Smooth muscle cell (in vitro differentiated cells): ENCODE measurements around the gene GTF2F2. TPM values are rescaled to one million over a fixed set of nuclear protein-coding genes. Genes with fewer than 3 reads are reported as not detected.

Source experiments
- DNase-seq: peaks from one replicate; lab custom pipeline; 2025; ENCODE audit not compliant: unreplicated experiment; lab: John Stamatoyannopoulos, UW
- H2AFZ ChIP-seq: fragments of 200-600 bp; sonication (generic); 2 replicates; pipeline ENCODE4 v1.6.0; 2016; ENCODE audit warnings: antibody characterized with exemption, low read depth, mild to moderate bottlenecking
- H3F3A ChIP-seq: fragments of 200-600 bp; sonication (generic); 2 replicates; pipeline ENCODE4 v1.6.0; 2017; ENCODE audit warnings: antibody characterized with exemption, low read depth
- H3K27ac ChIP-seq: fragments of 200-600 bp; sonication (generic); 2 replicates; pipeline ENCODE4 v1.5.1; 2016; ENCODE audit warnings: low read depth, mild to moderate bottlenecking
- H3K27me3 ChIP-seq: fragments of 200-600 bp; sonication (generic); 2 replicates; pipeline ENCODE4 v1.6.1; 2016; ENCODE audit warnings: low read depth, mild to moderate bottlenecking
- H3K36me3 ChIP-seq: fragments of 200-600 bp; sonication (generic); 2 replicates; pipeline ENCODE4 v1.5.1; 2016; ENCODE audit warnings: low read depth
- H3K4me1 ChIP-seq: fragments of 200-600 bp; sonication (generic); 2 replicates; pipeline ENCODE4 v1.5.1; 2016; ENCODE audit warnings: low read depth
- H3K4me2 ChIP-seq: fragments of 200-600 bp; sonication (generic); 2 replicates; pipeline ENCODE4 v1.6.0; 2016; ENCODE audit warnings: mild to moderate bottlenecking
- H3K4me3 ChIP-seq: fragments of 200-600 bp; sonication (generic); 2 replicates; pipeline ENCODE4 v1.5.1; 2016; ENCODE audit warnings: mild to moderate bottlenecking
- H3K79me2 ChIP-seq: fragments of 200-600 bp; sonication (generic); 2 replicates; pipeline ENCODE4 v1.6.0; 2016; ENCODE audit warnings: low read depth, mild to moderate bottlenecking
- H3K9ac ChIP-seq: fragments of 200-600 bp; sonication (generic); 2 replicates; pipeline ENCODE4 v1.6.0; 2016; ENCODE audit warnings: low read depth
- H3K9me3 ChIP-seq: fragments of 200-600 bp; sonication (generic); replicated peaks from 2 replicates; pipeline ENCODE4 v1.5.1; 2016; ENCODE audit warnings: low read depth
- H4K20me1 ChIP-seq: fragments of 200-600 bp; sonication (generic); 2 replicates; pipeline ENCODE4 v1.6.0; 2016; ENCODE audit warnings: low read depth
- WGBS: methylation state at CpG from one replicate; pipeline ENCODE4 v1.1.7; 2016; ENCODE audit warnings: low lambda C conversion rate; 5-methylcytosine and 5-hydroxymethylcytosine counted together
- polyA plus RNA-seq: library from polyadenylated mRNA; unstranded; fragments of >200 nt; fragmentation: Nextera tagmentation; extraction: Ambion mirVana; gene quantifications from 2 replicates; pipeline ENCODE4 v1.2.1, GENCODE V29; 2016
- total RNA-seq: library from RNA; depleted of rRNA; stranded (reverse); fragments of >200 nt; gene quantifications from 2 replicates; pipeline ENCODE4 v1.2.3, GENCODE V29; 2014
- TF ChIP-seq, protein P1 (sequence below): fragments of 200-600 bp; sonication (generic); IDR thresholded peaks from 2 replicates; pipeline ENCODE4 v1.5.1; 2017; ENCODE audit warnings: borderline replicate concordance, mild to moderate bottlenecking, antibody characterized with exemption; ENCODE audit not compliant: insufficient read depth, poor library complexity, severe bottlenecking

Gene GTF2F2
- total and polyA plus RNA-seq, 2 experiments from 2014 or later, result 11.2 to 28.1 TPM

DNA sequence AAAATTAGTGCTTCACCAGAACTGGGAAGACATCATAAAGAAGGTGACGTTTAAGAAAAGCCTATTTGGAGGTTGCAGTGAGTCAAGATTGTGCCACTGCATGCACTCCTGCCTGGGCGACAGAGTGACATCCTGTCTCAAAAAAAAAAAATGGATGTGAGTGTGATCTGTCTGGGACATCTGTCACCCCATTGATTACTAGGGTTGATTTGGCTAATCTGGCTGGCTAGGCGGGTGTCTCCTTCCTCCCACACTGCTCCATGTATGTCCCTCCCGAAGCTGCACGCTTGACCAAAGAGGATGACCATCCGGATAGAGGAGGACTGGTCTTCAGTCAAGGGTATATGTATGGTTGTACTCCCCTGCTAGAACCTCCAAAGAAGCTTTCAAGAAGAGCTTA is 2.6 kb downstream of the GTF2F2 start:
- no peak overlapping the region for H3K4me2 ChIP-seq
- H3K36me3 ChIP-seq, result no peaks in the 10 kb centered on the region
- no peaks in the 10 kb centered on the region for H3K9me3 ChIP-seq
- DNase-seq, result no peak
- no peak overlapping the region for H2AFZ ChIP-seq
- no peaks in the 10 kb centered on the region for H3F3A ChIP-seq
- 97% methylated on average over 6 of the region's 6 CpGs for WGBS
- H3K27ac ChIP-seq, result no peak overlapping the region
- peaks cover 9% of the 10 kb centered on the region for H3K4me1 ChIP-seq
- H3K79me2 ChIP-seq, result peaks cover 73% of the 10 kb centered on the region
- TF ChIP-seq, protein P1, sequence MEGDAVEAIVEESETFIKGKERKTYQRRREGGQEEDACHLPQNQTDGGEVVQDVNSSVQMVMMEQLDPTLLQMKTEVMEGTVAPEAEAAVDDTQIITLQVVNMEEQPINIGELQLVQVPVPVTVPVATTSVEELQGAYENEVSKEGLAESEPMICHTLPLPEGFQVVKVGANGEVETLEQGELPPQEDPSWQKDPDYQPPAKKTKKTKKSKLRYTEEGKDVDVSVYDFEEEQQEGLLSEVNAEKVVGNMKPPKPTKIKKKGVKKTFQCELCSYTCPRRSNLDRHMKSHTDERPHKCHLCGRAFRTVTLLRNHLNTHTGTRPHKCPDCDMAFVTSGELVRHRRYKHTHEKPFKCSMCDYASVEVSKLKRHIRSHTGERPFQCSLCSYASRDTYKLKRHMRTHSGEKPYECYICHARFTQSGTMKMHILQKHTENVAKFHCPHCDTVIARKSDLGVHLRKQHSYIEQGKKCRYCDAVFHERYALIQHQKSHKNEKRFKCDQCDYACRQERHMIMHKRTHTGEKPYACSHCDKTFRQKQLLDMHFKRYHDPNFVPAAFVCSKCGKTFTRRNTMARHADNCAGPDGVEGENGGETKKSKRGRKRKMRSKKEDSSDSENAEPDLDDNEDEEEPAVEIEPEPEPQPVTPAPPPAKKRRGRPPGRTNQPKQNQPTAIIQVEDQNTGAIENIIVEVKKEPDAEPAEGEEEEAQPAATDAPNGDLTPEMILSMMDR, result no peak
- H4K20me1 ChIP-seq, result peaks cover 36% of the 10 kb centered on the region
- H3K27me3 ChIP-seq, result no peaks in the 10 kb centered on the region
- no peak overlapping the region for H3K4me3 ChIP-seq
- H3K9ac ChIP-seq, result no peak overlapping the region

DNA sequence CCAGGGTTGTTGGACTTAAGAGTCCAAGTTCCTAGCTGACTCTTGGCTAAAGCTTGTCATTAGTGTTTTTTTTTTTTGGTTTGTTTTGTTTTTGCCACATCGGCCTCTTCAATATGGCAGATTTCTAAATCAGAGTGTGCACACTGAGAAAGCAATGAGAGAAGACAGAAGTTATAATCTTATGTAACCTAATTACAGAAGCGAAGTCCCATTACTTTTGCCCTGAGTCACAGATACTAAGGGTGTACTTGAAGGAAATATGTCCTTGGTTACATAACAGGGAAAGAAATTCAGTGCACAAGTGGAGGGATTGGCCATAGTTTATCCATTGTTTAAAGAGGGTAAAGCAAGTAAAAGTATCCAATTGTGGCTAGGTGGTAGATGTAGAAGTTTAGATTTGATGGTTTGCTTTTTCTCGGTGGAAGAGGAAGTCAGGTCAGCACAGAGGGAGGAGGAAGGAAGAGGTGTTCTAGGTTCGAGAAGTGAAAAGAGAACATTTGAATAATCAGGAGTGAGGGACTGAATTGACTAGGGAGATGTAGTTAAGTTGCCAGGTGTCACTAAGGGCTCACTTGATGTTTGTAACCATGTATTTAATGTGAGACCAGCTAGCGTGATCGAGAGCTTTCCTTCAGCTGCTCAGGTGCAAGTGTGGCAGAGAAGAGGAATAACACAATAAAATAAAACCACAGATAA is 12.2 kb downstream of the GTF2F2 start:
- no peaks in the 10 kb centered on the region for H3K27me3 ChIP-seq
- H3K9ac ChIP-seq, result no peak overlapping the region
- no peaks in the 10 kb centered on the region for H3K4me1 ChIP-seq
- H3K4me2 ChIP-seq, result peak overlapping the region; percentile 33
- H2AFZ ChIP-seq, result no peak overlapping the region
- WGBS, result 89% methylated on average over 6 of the region's 6 CpGs
- DNase-seq, result no peak
- no peak overlapping the region for H3K27ac ChIP-seq
- H3K79me2 ChIP-seq, result peaks cover 92% of the 10 kb centered on the region
- H3K36me3 ChIP-seq, result no peaks in the 10 kb centered on the region
- no peaks in the 10 kb centered on the region for H3K9me3 ChIP-seq
- no peak overlapping the region for H3K4me3 ChIP-seq
- H3F3A ChIP-seq, result no peaks in the 10 kb centered on the region
- TF ChIP-seq, protein P1, result no peak
- H4K20me1 ChIP-seq, result peaks cover 26% of the 10 kb centered on the region

GRCh38 chr13:45133396-45134118 is 13.2 kb downstream of the GTF2F2 start:
- Histone ChIP-seq H2AFZ (no peak overlapping the region), H3K36me3 (no peaks in the 10 kb centered on the region), H3F3A (no peaks in the 10 kb centered on the region), H3K27ac (no peak overlapping the region), H3K9ac (no peak overlapping the region), H3K79me2 (peaks cover 83% of the 10 kb centered on the region), H3K4me1 (no peaks in the 10 kb centered on the region), H4K20me1 (peaks cover 25% of the 10 kb centered on the region), H3K27me3 (no peaks in the 10 kb centered on the region), H3K4me3 (no peak overlapping the region), H3K9me3 (no peaks in the 10 kb centered on the region), H3K4me2 (peak overlapping the region; percentile 33)
- WGBS, result 51% methylated on average over 6 of the region's 6 CpGs
- TF ChIP-seq, protein P1, result no peak
- DNase-seq, result no peak
